ENCODE results near the gene GSTA2. TPM values are rescaled to one million over a fixed set of nuclear protein-coding genes. Genes with fewer than 3 reads are reported as not detected.

GSTA2 gene
- total RNA-seq, 1 experiment from 2014 or later, result not detected

- Histone ChIP-seq H3F3A (ENCODE audit: insufficient read depth, low read depth) (no peaks in the 10 kb centered on the region), H3K36me3 (ENCODE audit: low read depth) (no peaks in the 10 kb centered on the region), H3K79me2 (ENCODE audit: low read depth) (no peaks in the 10 kb centered on the region), H3K4me3 (no peak overlapping the region), H2AFZ (no peak overlapping the region), H3K9me3 (ENCODE audit: insufficient read depth, low read depth) (no peaks in the 10 kb centered on the region), H3K4me2 (no peak overlapping the region), H3K9me2 (ENCODE audit: insufficient read depth) (no peaks in the 10 kb centered on the region), H4K20me1 (ENCODE audit: insufficient read depth) (no peaks in the 10 kb centered on the region), H3K27ac (no peak overlapping the region), H3K4me1 (replicated peaks; ENCODE audit: insufficient read depth) (no peaks in the 10 kb centered on the region), H3K27me3 (ENCODE audit: insufficient read depth, low read depth) (no peaks in the 10 kb centered on the region)
- ChIA-PET POLR2A (ENCODE audit: unreplicated experiment) (interaction anchor here (0.6 to 0.7 kb wide), 2 partner anchors 40 to 196 kb away, joined by 3 to 6 read pairs; no protein-coding TSS in a partner anchor), CTCF (no interaction called here)
- TF ChIP-seq EZH2 (IDR thresholded peaks at IDR 0.05; ENCODE audit: low read depth) (no peak), CTCF (conservative IDR thresholded peaks at IDR 0.05) (no peak)
- intact Hi-C loops (cut with micrococcal nuclease; ENCODE audit: unreplicated experiment), result no loop called here
- BruUV-seq (replicated peaks), result no TSS peak
- DNase-seq, result no peak
Observed at GRCh38 chr6:52739134-52739533, 24.1 kb downstream of the GSTA2 start.

GRCh38 chr6:52736145-52736544, 27.1 kb downstream of the GSTA2 start:
- H3K79me2 ChIP-seq (ENCODE audit: low read depth), result no peaks in the 10 kb centered on the region
- H3K27me3 ChIP-seq (ENCODE audit: insufficient read depth, low read depth), result no peaks in the 10 kb centered on the region
- H4K20me1 ChIP-seq (ENCODE audit: insufficient read depth), result no peaks in the 10 kb centered on the region
- H3K27ac ChIP-seq, result no peak overlapping the region
- ChIA-PET POLR2A (ENCODE audit: unreplicated experiment) (no interaction called here), CTCF (no interaction called here)
- no peaks in the 10 kb centered on the region for H3K9me2 ChIP-seq (ENCODE audit: insufficient read depth)
- no peaks in the 10 kb centered on the region for H3F3A ChIP-seq (ENCODE audit: insufficient read depth, low read depth)
- intact Hi-C loops (cut with micrococcal nuclease; ENCODE audit: unreplicated experiment), result no loop called here
- no peak overlapping the region for H3K4me2 ChIP-seq
- no peak overlapping the region for H2AFZ ChIP-seq
- no TSS peak for BruUV-seq (replicated peaks)
- H3K9me3 ChIP-seq (ENCODE audit: insufficient read depth, low read depth), result no peaks in the 10 kb centered on the region
- no peaks in the 10 kb centered on the region for H3K36me3 ChIP-seq (ENCODE audit: low read depth)
- no peak for DNase-seq
- no peak for TF ChIP-seq EZH2 (IDR thresholded peaks at IDR 0.05; ENCODE audit: low read depth)
- TF ChIP-seq CTCF (conservative IDR thresholded peaks at IDR 0.05), result no peak
- no peak overlapping the region for H3K4me3 ChIP-seq
- no peaks in the 10 kb centered on the region for H3K4me1 ChIP-seq (replicated peaks; ENCODE audit: insufficient read depth)

GRCh38 chr6:52735071-52735470, 28.2 kb downstream of the GSTA2 start:
- Histone ChIP-seq H3K27ac (no peak overlapping the region), H3K36me3 (ENCODE audit: low read depth) (no peaks in the 10 kb centered on the region), H3K4me1 (replicated peaks; ENCODE audit: insufficient read depth) (no peaks in the 10 kb centered on the region), H3K4me2 (no peak overlapping the region), H3K4me3 (no peak overlapping the region), H3K27me3 (ENCODE audit: insufficient read depth, low read depth) (no peaks in the 10 kb centered on the region), H3K9me3 (ENCODE audit: insufficient read depth, low read depth) (no peaks in the 10 kb centered on the region), H3K79me2 (ENCODE audit: low read depth) (no peaks in the 10 kb centered on the region), H4K20me1 (ENCODE audit: insufficient read depth) (no peaks in the 10 kb centered on the region), H2AFZ (no peak overlapping the region), H3F3A (ENCODE audit: insufficient read depth, low read depth) (no peaks in the 10 kb centered on the region), H3K9me2 (ENCODE audit: insufficient read depth) (no peaks in the 10 kb centered on the region)
- intact Hi-C loops (cut with micrococcal nuclease; ENCODE audit: unreplicated experiment), result no loop called here
- CTCF ChIA-PET, result no interaction called here
- POLR2A ChIA-PET (ENCODE audit: unreplicated experiment), result no interaction called here
- no peak for TF ChIP-seq CTCF (conservative IDR thresholded peaks at IDR 0.05)
- TF ChIP-seq EZH2 (IDR thresholded peaks at IDR 0.05; ENCODE audit: low read depth), result no peak
- no TSS peak for BruUV-seq (replicated peaks)
- DNase-seq, result no peak

All from PC-9 (cell line).